HG02571 (cell line): Measurements from ENCODE around the gene MT1H.
"Not testable (repeated sequence)": the region's sequence is repeated elsewhere in the genome, so short reads cannot be mapped to it uniquely, and the experiment has no call there.

Source experiments
- ATAC-seq: cut with Tn5 transposase; IDR thresholded peaks from one replicate; pipeline ENCODE4 v1.9.1; 2021; ENCODE audit warnings: mild to moderate bottlenecking, moderate library complexity; ENCODE audit not compliant: unreplicated experiment

The MT1H gene

GRCh38 chr16:56669005-56669839 is at the start of gene MT1H:
TSS of gene MT1H (plus strand) at chr16:56669814. CDS start at chr16:56669885, 71 bp downstream.
- no peak for ATAC-seq

GRCh38 chr16:56620339-56620897 is 49.2 kb upstream of the MT1H start:
- ATAC-seq = no peak

DNA sequence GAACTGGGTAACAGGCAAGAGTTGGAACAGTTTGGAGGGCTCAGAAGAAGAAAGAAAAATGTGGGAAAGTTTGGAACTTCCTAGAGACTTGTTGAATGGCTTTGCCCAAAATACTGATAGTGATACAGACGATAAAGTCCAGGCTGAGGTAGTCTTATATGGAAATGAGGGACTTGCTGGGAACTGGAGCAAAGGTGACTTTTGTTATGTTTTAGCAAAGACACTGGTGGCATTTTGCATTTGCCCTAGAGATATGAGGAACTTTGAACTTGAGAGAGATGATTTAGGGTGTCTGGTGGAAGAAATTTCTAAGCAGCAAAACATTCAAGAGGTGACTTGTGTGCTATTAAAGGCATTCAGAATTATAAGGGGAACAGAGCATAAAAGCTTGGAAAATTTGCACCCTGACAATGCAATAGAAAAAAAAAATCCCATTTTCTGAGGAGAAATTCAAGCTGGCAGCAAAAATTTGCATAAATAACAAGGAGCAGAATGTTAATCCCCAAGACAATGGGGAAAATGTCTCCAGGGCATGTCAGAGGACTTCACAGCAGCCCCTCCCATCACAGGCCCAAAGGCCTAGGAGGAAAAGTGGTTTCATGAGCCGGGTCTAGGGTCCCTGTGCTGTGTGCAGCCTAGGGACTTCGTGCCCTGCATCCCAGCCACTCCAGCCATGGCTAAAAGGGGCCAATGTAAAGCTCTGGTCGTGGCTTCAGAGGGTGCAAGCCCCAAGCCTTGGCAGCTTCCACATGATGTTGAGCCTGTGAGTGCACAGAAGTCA is 47.8 kb upstream of the MT1H start:
- ATAC-seq = not testable (repeated sequence)

DNA sequence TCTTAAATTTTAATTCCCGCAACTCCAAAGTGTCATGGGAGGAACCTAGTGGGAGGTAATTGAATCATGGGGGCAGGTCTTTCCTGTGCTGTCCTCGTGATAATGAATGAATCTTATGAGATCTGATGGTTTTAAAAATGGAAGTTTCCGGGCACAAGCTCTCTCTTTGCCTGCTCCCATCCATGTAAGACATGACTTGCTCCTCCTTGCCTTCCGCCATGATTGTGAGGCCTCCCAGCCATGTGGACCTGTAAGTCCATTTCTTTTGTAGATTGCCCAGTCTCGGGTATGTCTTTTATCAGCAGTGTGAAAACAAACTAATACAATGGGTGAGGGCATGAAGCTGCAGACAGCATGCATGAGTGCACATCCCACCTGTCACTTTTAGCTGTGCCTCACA is 46.4 kb upstream of the MT1H start:
- not testable (repeated sequence) for ATAC-seq

DNA sequence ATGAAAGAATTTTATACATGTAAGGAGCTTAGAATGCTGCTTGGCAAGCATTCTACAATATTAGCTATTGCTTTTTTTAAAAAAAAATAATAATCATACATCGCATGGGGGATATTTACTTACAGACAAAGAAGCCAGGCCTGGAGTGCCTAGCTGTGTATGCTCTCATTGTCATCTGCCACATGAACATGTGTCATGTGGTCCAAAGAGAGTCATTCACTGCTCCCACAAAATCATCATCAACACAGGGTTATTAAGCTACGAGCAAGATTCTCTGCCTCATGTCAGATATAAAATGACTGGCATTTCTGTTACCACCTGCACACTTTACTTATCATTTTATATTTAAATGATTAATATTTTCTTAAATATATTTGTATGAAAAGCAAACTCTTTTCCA is 46.0 kb upstream of the MT1H start:
- ATAC-seq = no peak

- ATAC-seq = no peak
Observed at GRCh38 chr16:56625140-56625942, 44.3 kb upstream of the MT1H start, which contains the start of gene MT1E. TSS of gene MT1E (plus strand) at chr16:56625781. CDS start at chr16:56625852, 71 bp downstream.

DNA sequence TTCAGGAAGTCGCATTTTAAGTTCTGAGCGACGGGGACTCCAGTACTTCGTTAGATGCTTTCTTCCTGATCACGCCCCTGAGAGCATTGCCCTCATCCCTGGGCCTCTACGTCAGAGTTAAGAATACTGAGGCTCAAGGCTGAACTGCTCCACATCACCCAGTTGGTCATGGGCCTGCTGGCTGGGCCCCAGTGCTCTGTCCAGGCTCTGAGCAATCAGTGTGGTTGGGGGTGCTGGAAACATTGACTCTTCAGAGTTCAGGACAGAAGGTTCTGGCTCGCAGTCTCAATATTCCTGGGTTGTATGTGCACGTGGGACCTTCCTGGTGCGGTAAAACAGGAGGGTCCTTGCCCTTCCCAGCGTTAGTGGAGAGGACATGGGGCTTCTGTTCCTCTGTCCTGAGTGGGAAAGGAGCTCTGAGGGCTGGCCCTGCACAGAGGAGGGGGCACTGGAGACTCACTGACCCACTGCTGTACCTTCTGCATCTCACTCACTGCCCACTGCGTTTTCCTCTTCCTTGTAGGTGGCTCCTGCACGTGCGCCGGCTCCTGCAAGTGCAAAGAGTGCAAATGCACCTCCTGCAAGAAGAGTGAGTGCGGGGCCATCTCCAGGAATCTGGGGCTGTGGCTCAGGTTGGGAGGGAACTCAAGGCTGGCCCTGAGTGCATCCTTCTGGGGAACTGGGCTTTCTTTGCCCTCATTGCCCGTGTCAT is 43.5 kb upstream of the MT1H start:
- no peak for ATAC-seq

- ATAC-seq = no peak
Observed at GRCh38 chr16:56626685-56627084, 42.9 kb upstream of the MT1H start.

DNA sequence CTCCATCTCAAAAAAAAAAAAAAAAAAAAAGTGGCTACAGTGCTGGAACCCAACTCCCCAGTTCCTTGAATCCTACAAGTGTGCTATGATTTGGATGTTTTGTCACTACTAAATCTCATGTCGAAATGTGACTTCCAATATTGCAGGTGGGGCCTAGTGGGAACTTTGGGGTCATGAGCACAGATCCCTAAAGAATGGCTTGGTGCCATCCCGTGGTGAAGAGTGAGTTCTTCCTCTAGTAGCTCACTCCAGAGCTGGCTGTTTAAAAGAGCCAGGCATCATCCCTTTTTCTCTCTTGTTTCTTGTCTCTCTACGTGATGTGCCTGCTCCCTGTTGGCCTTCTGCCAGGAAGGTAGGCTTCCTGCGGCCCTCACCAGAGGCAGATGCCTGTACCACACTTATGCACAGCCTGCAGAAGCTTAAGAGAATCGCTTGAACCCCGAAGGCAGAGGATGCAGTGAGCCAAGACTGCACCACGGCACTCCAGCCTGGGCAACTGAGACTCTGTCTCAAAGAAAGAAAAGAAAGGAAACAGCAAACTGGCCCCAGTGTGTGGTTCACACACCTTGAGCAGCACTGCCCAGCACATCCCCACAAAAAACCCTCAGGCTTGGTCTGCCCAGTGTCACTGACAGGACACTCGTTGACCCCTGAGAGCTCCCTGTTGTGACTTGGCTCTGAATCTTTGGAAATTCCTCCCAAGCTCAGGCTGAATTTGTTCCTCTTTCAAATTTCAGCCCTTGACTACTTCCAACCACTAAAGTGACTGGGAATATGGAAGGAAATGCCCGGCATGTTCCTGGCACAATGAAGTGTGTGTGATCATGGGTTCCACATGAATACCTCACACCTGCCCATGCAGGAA is 40.9 kb upstream of the MT1H start:
- ATAC-seq = no peak

DNA sequence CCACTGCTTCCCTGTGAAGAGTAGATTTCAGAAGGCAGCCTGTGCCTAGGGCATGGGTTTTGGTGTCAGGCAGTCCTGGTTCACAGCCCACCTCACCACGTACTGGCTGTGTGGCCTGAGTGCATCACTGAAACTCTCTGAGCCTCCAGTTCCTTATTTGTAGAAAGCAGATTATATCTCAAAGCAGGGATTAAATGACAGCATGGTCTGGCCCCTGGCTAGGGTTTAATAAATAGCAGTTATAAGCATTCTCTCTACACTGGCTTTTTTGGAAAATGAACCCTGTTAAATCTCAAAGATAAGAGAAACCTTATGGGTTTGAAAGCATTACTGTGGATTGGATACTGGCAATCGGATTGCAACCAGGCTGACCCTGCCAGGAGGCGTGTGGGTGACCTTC is 40.1 kb upstream of the MT1H start:
- no peak for ATAC-seq

- ATAC-seq = peak; percentile 59
Observed at GRCh38 chr16:56630134-56630533, 39.5 kb upstream of the MT1H start.

- ATAC-seq = no peak
Observed at GRCh38 chr16:56631197-56631596, 38.4 kb upstream of the MT1H start.

DNA sequence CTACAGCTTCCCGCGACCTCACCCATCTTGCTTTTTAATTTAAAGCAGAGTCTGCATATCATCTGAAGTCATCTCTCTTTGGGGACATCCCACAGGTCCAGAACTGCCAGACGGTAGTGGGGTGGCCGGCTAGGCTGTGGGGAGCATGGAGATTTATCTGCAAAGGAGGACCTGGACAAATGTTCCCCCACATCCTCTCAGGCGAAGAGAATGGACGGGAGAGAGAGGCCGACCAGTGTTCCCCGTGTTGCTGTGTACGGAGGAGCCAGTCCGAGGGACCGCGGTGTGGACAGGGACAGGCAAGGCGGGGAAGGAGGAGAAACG is 37.8 kb upstream of the MT1H start:
- ATAC-seq = no peak

DNA sequence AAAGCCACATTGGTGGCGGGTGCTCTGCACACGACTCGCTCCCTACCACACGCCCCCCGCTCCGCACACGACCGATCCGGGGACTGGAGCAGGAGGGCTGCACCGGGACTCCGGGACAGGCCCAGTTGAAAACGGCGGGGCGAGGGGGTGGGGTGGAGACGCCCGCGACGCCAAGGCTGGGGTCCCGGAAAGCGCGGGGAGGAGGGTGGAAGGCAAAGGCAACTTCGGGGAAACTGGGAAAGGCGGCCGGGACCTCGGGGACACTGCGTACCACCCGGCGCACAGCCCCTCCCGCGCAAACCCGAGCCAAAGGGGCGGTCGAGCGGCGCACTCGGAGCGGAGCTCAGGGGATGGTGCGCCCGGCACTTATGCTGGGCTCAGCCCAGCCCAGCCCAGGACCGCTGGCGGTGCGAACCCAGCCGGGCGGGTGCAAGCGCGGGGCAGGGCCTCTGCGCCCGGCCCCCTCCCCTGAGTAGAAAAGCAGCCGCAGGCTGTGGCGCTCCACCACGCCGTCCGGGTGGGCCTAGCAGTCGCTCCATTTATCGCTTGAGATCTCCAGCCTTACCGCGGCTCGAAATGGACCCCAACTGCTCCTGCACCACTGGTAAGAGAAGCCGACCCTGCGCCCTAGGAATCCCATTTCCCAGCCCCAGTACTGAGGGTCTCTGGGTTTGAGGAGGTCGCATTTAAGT is 37.3 kb upstream of the MT1H start, which contains the start of gene MT1M:
TSS of gene MT1M (plus strand) at position 504 of the 692 bp plus-strand sequence. CDS start at position 577, 73 bp downstream.
- ATAC-seq = no peak

- ATAC-seq = no peak
Observed at GRCh38 chr16:56632848-56633365, 36.7 kb upstream of the MT1H start.

GRCh38 chr16:56633535-56633934 is 36.1 kb upstream of the MT1H start:
- no peak for ATAC-seq

DNA sequence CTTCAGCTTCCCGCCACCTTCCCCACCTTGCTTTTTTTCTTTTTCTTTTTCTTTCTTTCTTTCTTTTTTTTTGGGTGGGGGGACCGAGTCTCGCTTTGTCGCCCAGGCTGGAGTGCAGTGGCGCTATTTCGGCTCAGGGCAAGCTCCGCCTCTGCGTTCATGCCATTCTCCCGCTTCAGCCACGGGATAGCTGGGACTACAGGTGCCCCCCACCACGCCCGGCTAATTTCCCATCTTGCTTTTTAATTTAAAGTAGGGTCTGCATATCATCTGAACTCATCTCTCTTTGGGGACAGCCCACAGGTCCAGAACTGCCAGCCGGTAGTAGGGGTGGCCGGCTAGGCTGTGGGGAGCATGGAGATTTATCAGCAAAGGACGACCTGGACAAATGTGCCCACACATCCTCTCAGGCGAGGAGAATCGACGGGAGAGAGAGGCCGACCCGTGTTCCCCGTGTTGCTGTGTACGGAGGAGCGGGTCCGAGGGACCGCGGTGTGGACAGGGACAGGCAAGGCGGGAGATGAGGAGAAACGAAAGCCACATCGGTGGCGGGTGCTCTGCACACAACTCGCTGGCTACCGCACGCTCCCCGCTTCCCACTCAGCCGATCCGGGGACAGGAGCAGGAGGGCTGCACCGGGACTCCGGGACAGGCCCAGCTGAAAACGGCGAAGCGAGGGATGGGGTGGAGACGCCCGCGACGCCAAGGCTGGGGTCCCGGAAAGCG is 34.7 kb upstream of the MT1H start:
- no peak for ATAC-seq

DNA sequence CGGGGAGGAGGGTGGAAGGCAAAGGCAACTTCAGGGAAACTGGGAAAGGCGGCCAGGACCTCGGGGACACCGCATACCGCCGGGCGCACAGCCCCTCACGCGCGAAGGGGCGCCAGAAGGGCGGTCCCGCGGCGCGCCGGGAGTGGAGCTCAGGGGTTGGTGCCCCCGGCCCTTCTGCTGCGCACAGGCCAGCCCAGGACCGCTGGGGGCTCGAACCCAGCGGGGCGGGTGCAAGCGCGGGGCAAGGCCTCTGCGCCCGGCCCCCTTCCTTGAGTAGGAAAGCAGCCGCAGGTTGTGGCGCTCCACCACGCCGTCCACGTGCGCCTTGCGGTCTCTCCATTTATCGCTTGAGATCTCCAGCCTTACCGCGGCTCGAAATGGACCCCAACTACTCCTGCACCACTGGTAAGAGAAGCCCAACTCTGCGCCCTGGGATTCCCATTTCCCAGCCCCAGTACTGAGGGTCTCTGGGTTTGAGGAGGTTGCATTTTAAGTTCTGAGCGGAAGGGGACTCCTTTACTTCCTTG is 34.1 kb upstream of the MT1H start:
- no peak for ATAC-seq
